Upper lobe of left lung (tissue), 4 donors: ENCODE results near the gene ELOVL1.

Experiments used
- EP300 ChIP-seq, 4 donors: sonication (generic); formaldehyde crosslinking; IDR thresholded peaks; one replicate each; pipeline ENCODE4 v1.5.1; 2017; ENCODE audit warnings: antibody characterized with exemption in 4 of 4, control low read depth in 2 of 4
- POLR2A ChIP-seq, 4 donors: fragments of 450-650 bp; IDR thresholded peaks; one replicate each; pipeline ENCODE4 v1.5.1; 2016 to 2017; ENCODE audit warnings: antibody characterized with exemption in 4 of 4, mild to moderate bottlenecking in 2 of 4
- POLR2AphosphoS5 ChIP-seq, 2 donors: sonication (generic); formaldehyde crosslinking; IDR thresholded peaks; one replicate each; pipeline ENCODE4 v1.5.1; 2017; ENCODE audit warnings: antibody characterized with exemption in 2 of 2
- TF ChIP-seq, protein P1 (sequence below), 6 experiments: fragments of 450-650 bp in 4 of 6; fragments of 200-600 bp in 2 of 6; sonication (generic) in 2 of 6; IDR thresholded peaks; one replicate each; pipeline ENCODE4 v1.5.1; 2016 to 2019; ENCODE audit warnings: antibody characterized with exemption in 6 of 6

DNA sequence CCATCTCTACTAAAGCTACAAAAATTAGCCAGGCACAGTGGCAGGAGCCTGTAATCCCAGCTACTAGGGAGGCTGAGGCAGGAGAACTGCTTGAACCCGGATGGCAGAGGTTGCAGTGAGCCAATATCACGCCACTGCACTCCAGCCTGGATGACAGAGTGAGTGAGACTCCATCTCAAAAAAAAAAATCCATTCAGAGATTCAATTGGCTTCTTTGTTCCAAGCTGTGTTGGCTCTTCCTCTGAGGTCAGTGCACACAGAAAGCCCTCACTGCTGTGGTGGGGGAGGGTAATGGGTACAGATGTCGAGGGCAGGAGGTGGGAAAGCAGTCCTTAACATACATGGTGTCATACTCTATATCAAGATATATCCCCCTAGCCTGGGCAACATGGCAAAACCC, 52.3 kb downstream of the ELOVL1 start:
- TF ChIP-seq POLR2AphosphoS5 (IDR thresholded peaks at IDR 0.05) (no peak), POLR2A (IDR thresholded peaks at IDR 0.05) (no peak), EP300 (IDR thresholded peaks at IDR 0.05) (no peak)
- TF ChIP-seq, protein P1, sequence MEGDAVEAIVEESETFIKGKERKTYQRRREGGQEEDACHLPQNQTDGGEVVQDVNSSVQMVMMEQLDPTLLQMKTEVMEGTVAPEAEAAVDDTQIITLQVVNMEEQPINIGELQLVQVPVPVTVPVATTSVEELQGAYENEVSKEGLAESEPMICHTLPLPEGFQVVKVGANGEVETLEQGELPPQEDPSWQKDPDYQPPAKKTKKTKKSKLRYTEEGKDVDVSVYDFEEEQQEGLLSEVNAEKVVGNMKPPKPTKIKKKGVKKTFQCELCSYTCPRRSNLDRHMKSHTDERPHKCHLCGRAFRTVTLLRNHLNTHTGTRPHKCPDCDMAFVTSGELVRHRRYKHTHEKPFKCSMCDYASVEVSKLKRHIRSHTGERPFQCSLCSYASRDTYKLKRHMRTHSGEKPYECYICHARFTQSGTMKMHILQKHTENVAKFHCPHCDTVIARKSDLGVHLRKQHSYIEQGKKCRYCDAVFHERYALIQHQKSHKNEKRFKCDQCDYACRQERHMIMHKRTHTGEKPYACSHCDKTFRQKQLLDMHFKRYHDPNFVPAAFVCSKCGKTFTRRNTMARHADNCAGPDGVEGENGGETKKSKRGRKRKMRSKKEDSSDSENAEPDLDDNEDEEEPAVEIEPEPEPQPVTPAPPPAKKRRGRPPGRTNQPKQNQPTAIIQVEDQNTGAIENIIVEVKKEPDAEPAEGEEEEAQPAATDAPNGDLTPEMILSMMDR (IDR thresholded peaks at IDR 0.05): no peak
